ENCODE data around the gene DAP. TPM values are rescaled to one million over a fixed set of nuclear protein-coding genes. Genes with fewer than 3 reads are reported as not detected.

Gene DAP
- total RNA-seq, 1 experiment from 2014 or later: 47.2 TPM

GRCh38 chr5:10743526-10743925 lies 17.5 kb downstream of the DAP start:
- Histone ChIP-seq H3K79me1 (ENCODE audit: insufficient read depth, low read depth, low read length, poor library complexity, severe bottlenecking) (no peaks in the 10 kb centered on the region), H4K91ac (ENCODE audit: insufficient read length, low read depth, low read length) (no peak overlapping the region), H3K14ac (ENCODE audit: insufficient read depth, low read length) (no peak overlapping the region), H2AFZ (ENCODE audit: low read length) (no peak overlapping the region), H3K18ac (ENCODE audit: insufficient read length, low read depth, low read length) (no peak overlapping the region), H3K23me2 (ENCODE audit: insufficient read length, low read depth, low read length, poor library complexity, severe bottlenecking) (no peaks in the 10 kb centered on the region), H2AK5ac (ENCODE audit: insufficient read length, low read length) (no peak overlapping the region), H2BK20ac (ENCODE audit: low read depth, low read length, poor library complexity, severe bottlenecking) (no peak overlapping the region), H2BK12ac (ENCODE audit: insufficient read length, low read depth, low read length) (no peak overlapping the region), H3K4me1 (ENCODE audit: insufficient read depth, low read length) (no peaks in the 10 kb centered on the region), H3K23ac (ENCODE audit: insufficient read length, low read depth, low read length) (no peak overlapping the region), H3K27ac (ENCODE audit: insufficient read length, low read depth, low read length) (no peak overlapping the region), H3K27me3 (ENCODE audit: insufficient read depth, low read length) (no peaks in the 10 kb centered on the region), H3K9me3 (ENCODE audit: control insufficient read depth, low read depth, low read length) (no peaks in the 10 kb centered on the region), H3T11ph (ENCODE audit: low read length) (no peak overlapping the region), H3K4ac (ENCODE audit: low read depth, low read length) (no peak overlapping the region), H2BK15ac (ENCODE audit: low read depth, low read length) (no peak overlapping the region), H2BK5ac (ENCODE audit: insufficient read length, low read length) (no peak overlapping the region), H3K79me2 (ENCODE audit: insufficient read depth, low read length) (no peaks in the 10 kb centered on the region), H3K4me2 (ENCODE audit: insufficient read depth, insufficient read length, low read length) (no peak overlapping the region), H3K9ac (ENCODE audit: extremely low read depth, insufficient read length, low read length) (no peak overlapping the region), H4K20me1 (ENCODE audit: control insufficient read depth, insufficient read depth, insufficient read length) (no peaks in the 10 kb centered on the region), H3K56ac (ENCODE audit: insufficient read length, low read depth, low read length) (no peak overlapping the region), H2BK120ac (ENCODE audit: low read depth, low read length, poor library complexity, severe bottlenecking) (no peak overlapping the region), H4K8ac (replicated peaks; ENCODE audit: insufficient read length, low read depth, low read length) (no peak overlapping the region), H4K5ac (ENCODE audit: insufficient read length, low read depth, low read length) (no peak overlapping the region)
- Mint-ChIP-seq H3K9me3 (peaks cover 18 to 20% of the 10 kb centered on the region in 2 experiments), H3K4me3 (no peak overlapping the region), H3K36me3 (ENCODE audit: insufficient read depth in 1 of 3, low read depth in 3 of 3) (peaks cover 46 to 73% (median 66%) of the 10 kb centered on the region in 3 experiments), H3K4me1 (no peaks in the 10 kb centered on the region), H3K27me3 (ENCODE audit: low read depth) (no peaks in the 10 kb centered on the region), H3K27ac (no peak overlapping the region)
- DNase-seq: no peak
- no CpG with 5 or more reads among the region's 5 CpGs for WGBS (ENCODE audit: extremely low coverage, insufficient read length, low lambda C conversion rate)
- TF ChIP-seq CTCF (conservative IDR thresholded peaks at IDR 0.05): no peak

Measured in H9 (cell line).